ENCODE results near the gene TFIP11.
"Not testable (repeated sequence)": the region's sequence is repeated elsewhere in the genome, so short reads cannot be mapped to it uniquely, and the experiment has no call there.

TFIP11 gene

DNA sequence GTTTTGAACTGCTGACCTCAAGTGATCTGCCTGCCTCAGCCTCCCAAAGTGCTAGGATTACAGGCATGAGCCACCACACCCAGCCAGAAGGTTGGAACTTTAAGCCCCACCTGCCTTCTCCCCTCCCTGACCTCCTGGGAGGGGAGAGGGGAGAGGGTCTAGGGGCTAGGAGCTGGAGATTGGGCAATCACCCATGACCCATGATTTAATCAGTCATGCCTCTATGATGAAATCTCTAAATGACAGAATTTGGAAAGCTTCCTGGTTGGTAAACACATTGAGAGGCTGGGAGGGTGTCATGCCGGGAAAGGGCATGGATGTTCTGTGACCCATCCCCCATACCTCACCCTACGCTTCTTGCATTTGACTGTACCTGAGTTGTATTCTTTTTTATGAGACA, 17.1 kb upstream of the TFIP11 start:
- Histone ChIP-seq H3K9me3 (ENCODE audit: control insufficient read depth, low read length) (no peaks in the 10 kb centered on the region), H2AFZ (no peak overlapping the region), H3K27me3 (ENCODE audit: control insufficient read depth, insufficient read depth, low read length) (no peaks in the 10 kb centered on the region), H3K4me1 (no peaks in the 10 kb centered on the region), H3K79me2 (no peaks in the 10 kb centered on the region), H3K4me3 (ENCODE audit: low read depth, low read length) (no peak overlapping the region), H3K9ac (no peak overlapping the region), H3K4me2 (ENCODE audit: low read length) (no peak overlapping the region), H3K27ac (no peak overlapping the region), H3K36me3 (ENCODE audit: control insufficient read depth, insufficient read depth, low read length) (no peaks in the 10 kb centered on the region)
- TF ChIP-seq, protein P1, sequence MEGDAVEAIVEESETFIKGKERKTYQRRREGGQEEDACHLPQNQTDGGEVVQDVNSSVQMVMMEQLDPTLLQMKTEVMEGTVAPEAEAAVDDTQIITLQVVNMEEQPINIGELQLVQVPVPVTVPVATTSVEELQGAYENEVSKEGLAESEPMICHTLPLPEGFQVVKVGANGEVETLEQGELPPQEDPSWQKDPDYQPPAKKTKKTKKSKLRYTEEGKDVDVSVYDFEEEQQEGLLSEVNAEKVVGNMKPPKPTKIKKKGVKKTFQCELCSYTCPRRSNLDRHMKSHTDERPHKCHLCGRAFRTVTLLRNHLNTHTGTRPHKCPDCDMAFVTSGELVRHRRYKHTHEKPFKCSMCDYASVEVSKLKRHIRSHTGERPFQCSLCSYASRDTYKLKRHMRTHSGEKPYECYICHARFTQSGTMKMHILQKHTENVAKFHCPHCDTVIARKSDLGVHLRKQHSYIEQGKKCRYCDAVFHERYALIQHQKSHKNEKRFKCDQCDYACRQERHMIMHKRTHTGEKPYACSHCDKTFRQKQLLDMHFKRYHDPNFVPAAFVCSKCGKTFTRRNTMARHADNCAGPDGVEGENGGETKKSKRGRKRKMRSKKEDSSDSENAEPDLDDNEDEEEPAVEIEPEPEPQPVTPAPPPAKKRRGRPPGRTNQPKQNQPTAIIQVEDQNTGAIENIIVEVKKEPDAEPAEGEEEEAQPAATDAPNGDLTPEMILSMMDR (IDR thresholded peaks at IDR 0.05) = no peak

DNA sequence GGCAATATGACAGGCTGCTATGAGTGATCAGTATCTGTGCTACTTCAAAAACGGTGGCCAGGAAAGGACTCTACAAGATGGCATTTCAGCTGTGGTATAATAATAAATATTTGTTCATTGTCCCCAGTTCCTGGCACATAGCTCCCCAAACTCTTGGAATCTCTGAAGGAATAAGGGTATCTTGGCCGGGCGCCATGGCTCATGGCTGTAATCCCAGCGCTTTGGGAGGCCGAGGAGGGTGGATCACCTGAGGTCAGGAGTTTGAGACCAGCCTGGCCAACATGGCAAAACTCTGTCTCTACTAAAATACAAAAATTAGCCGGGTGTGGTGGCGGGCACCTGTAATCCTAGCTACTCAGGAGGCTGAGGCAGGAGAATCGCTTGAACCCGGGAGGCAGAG, 16.2 kb upstream of the TFIP11 start:
- not testable (repeated sequence) for H3K9me3 ChIP-seq (ENCODE audit: control insufficient read depth, low read length); H3K4me1 ChIP-seq; H3K36me3 ChIP-seq (ENCODE audit: control insufficient read depth, insufficient read depth, low read length); H3K79me2 ChIP-seq; H3K27me3 ChIP-seq (ENCODE audit: control insufficient read depth, insufficient read depth, low read length); H2AFZ ChIP-seq; H3K9ac ChIP-seq; H3K4me3 ChIP-seq (ENCODE audit: low read depth, low read length); H3K4me2 ChIP-seq (ENCODE audit: low read length); H3K27ac ChIP-seq

DNA sequence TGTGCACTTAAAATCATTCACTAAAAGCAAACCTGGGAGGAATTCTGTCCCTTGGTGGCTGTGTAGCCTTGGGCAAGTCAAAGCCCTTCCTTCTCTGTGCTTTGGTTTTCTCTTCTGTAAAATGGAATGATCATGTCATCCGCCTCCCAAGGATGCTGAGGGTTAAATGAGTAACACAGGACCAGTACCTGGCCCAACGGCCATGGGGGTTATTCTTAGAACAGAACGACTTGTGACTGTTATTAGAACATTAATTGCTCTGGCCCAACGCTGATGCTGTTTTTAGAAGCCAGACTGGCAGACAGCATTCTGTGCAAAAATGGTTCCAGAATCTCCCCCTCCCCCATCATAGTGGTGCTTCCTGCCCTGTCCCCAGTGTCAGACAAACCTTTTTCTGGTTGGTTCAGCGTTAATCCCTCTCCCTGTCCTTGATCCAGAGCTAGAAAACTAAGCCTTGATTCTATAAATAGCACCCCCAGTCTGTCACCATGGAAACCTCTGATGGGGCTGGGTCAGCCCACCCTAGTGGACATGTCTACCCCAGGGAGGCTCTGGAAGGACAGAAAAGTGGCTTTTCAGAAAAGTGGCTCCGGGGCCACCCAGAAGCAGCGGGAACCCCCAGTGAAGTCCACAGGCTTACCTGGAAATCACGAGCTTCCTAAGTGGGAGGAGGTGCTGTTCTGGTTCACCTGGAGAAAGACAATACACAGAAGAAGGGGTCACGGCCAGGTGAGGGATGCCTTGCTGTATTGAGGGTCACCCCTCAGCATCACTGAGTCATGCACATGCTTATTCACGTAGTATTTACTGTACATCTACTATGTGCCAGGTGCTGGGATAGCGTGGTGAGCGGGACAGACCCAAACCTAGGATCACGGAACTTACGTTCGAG, 15.5 kb upstream of the TFIP11 start:
- Histone ChIP-seq H3K27ac (no peak overlapping the region), H3K9ac (no peak overlapping the region), H3K36me3 (ENCODE audit: control insufficient read depth, insufficient read depth, low read length) (no peaks in the 10 kb centered on the region)

DNA sequence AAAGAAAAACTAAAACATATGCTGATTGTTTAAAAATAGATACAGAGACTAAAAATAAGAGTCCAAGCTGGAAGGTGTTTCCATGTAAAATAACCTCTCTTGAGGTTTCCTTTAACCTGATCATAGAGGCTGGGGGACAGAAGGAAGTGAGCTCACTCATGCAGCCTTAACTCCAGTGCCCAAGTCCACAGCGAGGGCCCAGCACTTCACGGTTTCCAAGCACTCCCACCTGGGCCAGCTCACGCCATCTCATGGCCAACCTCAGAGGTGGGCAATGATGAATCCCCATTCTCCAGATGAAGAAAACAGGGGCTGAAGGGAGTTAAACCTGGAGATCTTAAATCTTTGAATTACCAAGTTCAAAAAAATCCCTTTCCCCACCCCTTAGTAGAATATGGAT, 14.9 kb upstream of the TFIP11 start:
- Histone ChIP-seq H3K9ac (no peak overlapping the region), H3K9me3 (ENCODE audit: control insufficient read depth, low read length) (no peaks in the 10 kb centered on the region), H3K4me3 (ENCODE audit: low read depth, low read length) (no peak overlapping the region), H3K36me3 (ENCODE audit: control insufficient read depth, insufficient read depth, low read length) (no peaks in the 10 kb centered on the region), H3K27me3 (ENCODE audit: control insufficient read depth, insufficient read depth, low read length) (no peaks in the 10 kb centered on the region), H2AFZ (no peak overlapping the region), H3K4me1 (no peaks in the 10 kb centered on the region), H3K27ac (no peak overlapping the region), H3K79me2 (no peaks in the 10 kb centered on the region), H3K4me2 (ENCODE audit: low read length) (no peak overlapping the region)
- TF ChIP-seq, protein P1 (IDR thresholded peaks at IDR 0.05) = no peak

More for the DNA sequence above, 15.5 kb upstream of the TFIP11 start:
- Histone ChIP-seq H3K4me3 (ENCODE audit: low read depth, low read length) (no peak overlapping the region), H3K27me3 (ENCODE audit: control insufficient read depth, insufficient read depth, low read length) (no peaks in the 10 kb centered on the region), H3K4me2 (ENCODE audit: low read length) (no peak overlapping the region), H3K4me1 (no peaks in the 10 kb centered on the region), H3K9me3 (ENCODE audit: control insufficient read depth, low read length) (no peaks in the 10 kb centered on the region), H2AFZ (no peak overlapping the region), H3K79me2 (no peaks in the 10 kb centered on the region)
- TF ChIP-seq, protein P1 (IDR thresholded peaks at IDR 0.05) = no peak

DNA sequence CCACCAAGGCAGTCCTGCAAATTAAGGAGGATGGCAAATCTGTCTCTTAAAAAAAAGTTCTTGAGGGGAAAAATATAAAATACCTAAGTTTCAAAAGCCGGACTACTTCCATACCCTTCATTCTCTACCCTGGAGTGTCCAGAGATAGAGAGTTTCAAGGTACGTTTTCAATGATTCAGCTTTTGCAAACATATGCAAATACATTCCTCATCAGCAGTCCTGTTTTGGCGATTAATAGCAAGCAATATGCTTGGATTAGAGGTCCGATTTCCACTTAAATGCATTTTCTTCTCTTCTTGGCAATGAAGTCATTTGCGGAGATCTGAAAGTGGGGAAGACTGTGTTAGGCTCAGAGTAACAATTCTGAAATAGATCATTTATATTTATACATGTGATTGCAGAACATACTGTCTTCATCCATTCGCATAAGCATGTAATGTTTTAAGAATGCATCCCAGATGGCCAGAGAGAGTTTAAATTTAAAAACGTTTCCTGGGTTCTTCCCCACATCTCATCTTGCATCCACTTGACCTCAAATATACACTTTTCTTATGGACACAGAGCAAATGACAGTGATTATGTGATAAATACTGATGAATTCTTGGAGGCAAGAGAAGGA, 13.8 kb upstream of the TFIP11 start:
- H3K9ac ChIP-seq = no peak overlapping the region
- H3K9me3 ChIP-seq (ENCODE audit: control insufficient read depth, low read length) = no peaks in the 10 kb centered on the region
- no peaks in the 10 kb centered on the region for H3K4me1 ChIP-seq
- no peak overlapping the region for H2AFZ ChIP-seq
- no peaks in the 10 kb centered on the region for H3K36me3 ChIP-seq (ENCODE audit: control insufficient read depth, insufficient read depth, low read length)
- TF ChIP-seq, protein P1 (IDR thresholded peaks at IDR 0.05) = no peak
- no peaks in the 10 kb centered on the region for H3K79me2 ChIP-seq
- no peak overlapping the region for H3K4me3 ChIP-seq (ENCODE audit: low read depth, low read length)
- no peak overlapping the region for H3K27ac ChIP-seq
- H3K27me3 ChIP-seq (ENCODE audit: control insufficient read depth, insufficient read depth, low read length) = no peaks in the 10 kb centered on the region
- no peak overlapping the region for H3K4me2 ChIP-seq (ENCODE audit: low read length)
